Measurements from ENCODE around the gene GAB2.
"Not testable (repeated sequence)": the region's sequence is repeated elsewhere in the genome, so short reads cannot be mapped to it uniquely, and the experiment has no call there.

GAB2 gene

DNA sequence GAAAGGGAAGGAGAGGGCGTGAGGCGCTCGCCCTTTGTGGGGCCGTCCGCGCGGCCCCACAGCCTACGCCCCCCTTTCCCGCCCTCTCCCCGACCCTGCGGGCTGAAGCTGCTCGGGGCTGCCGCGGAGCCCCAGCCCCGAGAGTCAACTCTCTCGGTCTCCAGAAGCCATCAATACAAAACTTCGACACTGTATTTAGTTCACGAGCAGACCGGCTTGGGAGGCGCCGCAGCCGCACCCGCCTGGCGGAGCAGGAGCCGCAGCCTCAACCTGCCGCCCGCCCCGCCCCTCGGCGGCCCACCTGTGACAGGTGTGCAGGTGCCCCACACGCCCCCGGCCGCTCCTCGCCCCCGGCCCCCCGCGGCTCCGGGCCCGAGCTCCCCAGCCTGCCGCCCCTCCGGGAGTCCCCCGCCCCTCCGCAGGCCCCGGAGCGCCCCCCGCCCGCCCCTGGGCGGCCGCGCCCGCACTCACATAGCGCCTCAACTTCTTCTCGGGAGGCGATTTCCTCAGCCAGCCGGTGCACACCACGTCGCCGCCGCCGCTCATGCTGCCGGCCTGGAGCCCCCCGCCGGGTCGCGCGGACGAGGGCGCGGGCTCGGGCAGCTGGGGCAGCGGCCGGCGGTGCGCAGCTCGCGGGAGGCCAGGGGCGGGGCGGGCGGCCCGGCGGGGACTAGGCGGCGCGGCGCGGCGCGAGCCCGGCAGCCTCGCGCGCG lies at the start of gene GAB2:
TSS of gene GAB2 (minus strand) at position 646 of the 713 bp plus-strand sequence. CDS start at position 546, 100 bp downstream.
- DNase-seq (ENCODE audit: low spot score): no peak

GRCh38 chr11:78467370-78467769 lies 49.8 kb upstream of the GAB2 start:
- DNase-seq (ENCODE audit: low spot score): no peak

GRCh38 chr11:78465169-78465942 lies 47.7 kb upstream of the GAB2 start:
- no peak for DNase-seq (ENCODE audit: low spot score)

DNA sequence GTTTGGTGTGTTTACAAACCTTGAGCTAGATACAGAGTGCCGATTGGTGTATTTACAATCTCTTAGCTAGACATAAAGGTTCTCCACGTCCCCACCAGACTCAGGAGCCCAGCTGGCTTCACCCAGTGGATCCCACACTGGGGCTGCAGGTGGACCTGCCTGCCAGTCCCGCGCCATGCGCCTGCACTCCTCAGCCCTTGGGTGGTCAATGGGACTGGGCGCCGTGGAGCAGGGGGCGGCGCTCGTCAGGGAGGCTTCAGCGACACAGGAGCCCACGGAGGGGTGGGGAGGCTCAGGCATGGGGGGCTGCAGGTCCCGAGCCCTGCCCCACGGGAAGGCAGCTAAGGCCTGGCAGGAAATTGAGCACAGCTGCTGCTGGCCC lies 47.2 kb upstream of the GAB2 start:
- DNase-seq (ENCODE audit: low spot score): not testable (repeated sequence)

DNA sequence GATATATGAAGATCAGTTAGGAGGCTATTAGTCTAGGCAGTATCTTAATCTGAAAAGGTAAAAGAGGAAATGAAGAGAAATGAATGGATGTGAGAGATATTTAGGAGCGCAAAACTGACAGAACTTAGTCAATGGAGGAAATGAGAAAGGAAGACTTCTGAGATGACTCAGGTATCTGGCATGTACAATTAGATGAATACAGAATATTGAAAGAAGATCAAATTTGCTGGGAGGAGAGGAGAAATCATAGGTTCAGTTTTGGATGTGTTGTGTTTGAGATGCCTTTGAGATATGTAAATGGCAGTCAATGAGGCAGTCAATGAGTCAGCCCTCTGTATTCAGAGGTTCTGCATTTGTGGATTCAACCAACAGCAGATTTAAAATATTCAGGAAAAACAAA lies 42.9 kb upstream of the GAB2 start:
- DNase-seq (ENCODE audit: low spot score): peak; percentile 62

GRCh38 chr11:78459738-78460137 lies 42.1 kb upstream of the GAB2 start:
- no peak for DNase-seq (ENCODE audit: low spot score)

DNA sequence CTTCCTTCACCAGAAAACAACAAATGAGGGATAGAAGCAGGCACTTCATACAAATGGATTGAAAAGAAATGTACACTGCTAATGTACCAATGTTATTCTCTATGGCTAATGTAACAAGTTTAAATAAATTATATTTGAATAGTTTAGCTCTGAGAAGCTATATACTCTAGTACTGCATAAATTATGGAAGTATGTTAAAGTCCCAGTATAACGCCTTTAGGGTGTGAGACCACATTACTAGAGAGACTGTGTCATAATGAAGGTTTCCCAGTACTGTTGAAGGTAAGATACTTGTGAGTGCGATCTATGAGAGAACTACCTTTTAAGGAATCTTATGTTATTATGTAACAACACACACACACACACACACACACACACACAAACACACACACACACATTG lies 39.8 kb upstream of the GAB2 start:
- DNase-seq (ENCODE audit: low spot score): no peak

GRCh38 chr11:78453140-78453935 lies 35.7 kb upstream of the GAB2 start:
- DNase-seq (ENCODE audit: low spot score): peak; percentile 20

DNA sequence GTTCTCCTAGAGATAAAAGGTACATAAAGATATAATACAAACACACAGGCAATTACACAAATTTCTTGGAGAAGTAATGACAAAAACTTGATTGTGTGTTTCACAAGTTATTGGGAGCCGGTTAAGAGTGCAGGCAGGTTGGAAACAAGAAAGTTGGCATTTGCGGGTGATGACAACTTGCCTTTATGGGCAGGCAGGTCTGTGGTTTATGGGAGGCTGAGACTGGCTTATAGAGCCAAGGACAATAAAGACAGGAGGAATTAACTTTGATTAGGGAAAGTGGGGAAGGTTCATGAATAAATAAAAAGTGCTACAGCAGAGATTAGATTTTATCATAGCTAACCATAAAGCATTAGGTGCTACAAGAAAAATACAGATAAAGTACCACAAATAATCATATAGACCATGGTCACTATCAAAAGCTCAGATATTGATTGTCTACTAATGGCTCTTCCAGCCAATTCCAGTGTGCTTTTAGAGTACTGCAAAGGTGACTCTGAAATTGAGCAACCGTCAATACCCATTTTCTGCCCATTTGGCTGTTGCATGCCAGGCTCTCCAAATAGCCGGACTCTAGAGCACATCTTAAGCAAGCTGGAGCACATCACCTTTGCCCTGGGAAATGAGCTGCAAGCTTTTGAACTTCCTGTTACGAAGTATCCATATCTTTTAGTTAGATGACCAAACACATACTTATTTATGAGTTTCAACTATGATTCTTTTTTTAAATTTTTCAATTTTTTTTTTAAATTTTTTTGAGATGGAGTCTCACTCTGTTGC lies 33.9 kb upstream of the GAB2 start:
- DNase-seq (ENCODE audit: low spot score): no peak

DNA sequence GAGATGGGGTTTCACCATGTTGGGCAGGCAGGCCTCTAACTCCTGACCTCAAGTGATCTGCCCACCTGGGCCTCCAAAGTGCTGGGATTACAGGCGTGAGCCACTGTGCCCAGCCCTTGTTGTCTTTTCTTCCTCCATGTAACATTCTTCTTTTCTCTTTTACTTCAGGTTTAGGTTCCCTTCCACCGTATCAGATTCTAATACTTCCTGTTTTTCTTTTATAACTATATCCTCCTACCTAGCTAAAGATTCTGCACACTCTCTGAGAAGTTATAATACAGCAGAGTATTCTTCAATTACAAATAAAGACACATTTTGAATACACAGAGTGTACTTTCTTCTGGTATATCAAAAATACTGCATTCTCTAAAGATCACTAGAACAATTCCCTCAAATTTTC lies 33.2 kb upstream of the GAB2 start:
- no peak for DNase-seq (ENCODE audit: low spot score)

DNA sequence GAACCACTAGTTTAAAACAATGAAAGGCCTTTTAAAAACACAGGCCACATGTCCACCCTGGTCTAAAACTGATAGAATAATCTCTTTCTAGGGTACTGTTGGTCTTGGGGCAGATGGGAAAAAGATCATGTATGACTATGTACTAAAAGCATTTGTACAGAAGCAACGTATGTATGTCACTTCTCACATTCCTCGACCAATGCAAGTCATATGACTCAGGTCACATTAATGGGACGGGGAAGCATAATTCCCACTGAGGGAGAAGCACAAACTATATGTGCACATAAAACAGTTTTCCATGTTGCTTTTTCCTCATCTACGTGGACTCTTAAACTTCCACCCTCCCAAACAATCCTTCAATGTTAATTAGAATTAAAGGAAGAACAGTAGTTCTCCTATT lies 32.2 kb upstream of the GAB2 start:
- DNase-seq (ENCODE audit: low spot score): no peak

GRCh38 chr11:78446210-78446609 lies 28.6 kb upstream of the GAB2 start:
- no peak for DNase-seq (ENCODE audit: low spot score)

DNA sequence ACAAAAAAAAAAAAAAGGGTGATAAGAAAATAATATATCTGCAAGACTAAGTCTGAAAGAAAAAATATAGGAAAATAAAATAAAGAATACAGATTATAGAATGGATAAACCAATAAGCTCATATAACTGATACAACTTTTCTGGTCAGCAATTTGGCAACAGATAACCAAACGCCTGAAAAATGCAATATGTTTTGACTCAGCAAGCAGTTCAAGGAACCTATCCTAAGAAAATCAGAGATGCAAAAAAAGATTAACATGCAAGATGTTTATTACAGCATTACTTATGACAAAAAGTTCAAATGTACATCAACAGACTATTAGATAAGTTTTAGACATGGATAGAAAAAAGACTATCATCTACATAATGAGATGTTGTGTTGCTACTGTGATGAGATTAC lies 27.1 kb upstream of the GAB2 start:
- no peak for DNase-seq (ENCODE audit: low spot score)

DNA sequence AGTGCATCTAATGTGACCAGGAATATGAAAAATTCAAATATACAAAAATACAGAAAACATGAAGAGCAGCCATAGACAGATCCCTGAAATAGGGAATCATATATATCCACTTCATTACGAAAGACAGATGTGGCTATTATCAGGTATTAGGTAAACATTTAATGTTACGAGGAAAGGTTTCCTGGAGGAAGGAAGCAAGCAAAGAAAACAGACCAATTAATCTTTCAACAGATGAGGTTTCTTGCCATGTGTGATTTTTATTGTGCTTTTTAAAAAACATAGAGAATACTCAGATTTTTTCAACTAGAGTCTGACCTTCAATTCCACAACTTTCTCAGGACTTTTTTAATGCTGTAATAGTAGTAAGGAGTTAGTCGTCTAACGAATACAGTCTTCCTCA lies 24.3 kb upstream of the GAB2 start:
- DNase-seq (ENCODE audit: low spot score): no peak

DNA sequence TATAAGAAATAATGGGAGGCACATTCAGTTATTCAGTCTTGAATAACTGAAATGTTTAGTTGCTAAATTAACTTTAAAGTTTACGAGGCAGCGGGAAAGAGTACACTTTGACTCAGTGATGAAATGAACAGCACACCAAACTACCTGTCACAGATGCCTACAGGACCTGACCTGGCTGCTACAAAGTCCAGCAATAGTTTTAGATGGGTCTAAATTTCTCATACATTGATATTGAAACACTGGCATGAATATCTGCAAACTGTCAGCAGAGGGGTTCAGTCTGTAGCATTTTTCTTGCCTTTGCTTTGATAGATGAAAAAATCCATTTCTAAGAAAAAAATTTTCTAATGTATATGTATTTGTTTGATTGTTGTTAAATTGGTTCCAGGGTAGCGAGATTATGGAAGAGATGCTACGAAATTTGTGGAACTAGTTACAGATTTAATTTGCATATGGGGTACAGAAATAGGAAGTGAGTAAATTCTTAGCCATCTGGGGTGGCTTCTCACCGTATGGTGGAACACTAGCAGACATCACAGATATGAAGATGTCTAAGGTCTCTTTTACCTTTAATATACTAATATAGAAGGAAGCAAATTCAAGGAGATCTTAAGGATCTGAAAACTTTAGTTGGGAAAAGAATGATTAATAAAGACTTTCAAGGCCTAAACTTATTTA lies 20.8 kb upstream of the GAB2 start:
- no peak for DNase-seq (ENCODE audit: low spot score)

GRCh38 chr11:78432956-78433355 lies 15.3 kb upstream of the GAB2 start:
- no peak for DNase-seq (ENCODE audit: low spot score)

GRCh38 chr11:78432058-78432515 lies 14.5 kb upstream of the GAB2 start:
- no peak for DNase-seq (ENCODE audit: low spot score)

DNA sequence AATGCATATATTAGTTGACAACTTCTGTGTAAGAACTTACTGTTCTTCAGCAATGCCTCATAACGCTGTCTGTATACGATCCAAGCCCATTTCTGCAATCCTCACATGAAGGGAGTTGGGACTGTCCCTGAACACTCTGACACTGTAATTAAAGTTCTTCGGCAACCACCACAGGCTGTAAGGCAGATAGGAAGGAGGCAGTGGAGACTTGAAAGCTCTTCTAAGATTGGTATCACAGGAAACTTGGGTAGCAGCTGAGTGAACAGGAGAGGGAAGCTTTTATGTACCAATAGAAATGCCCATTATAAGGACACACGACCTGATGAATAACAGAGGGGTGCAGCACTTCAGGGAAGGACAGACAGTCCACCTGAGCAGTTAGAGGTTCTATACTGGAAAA lies 12.0 kb upstream of the GAB2 start:
- DNase-seq (ENCODE audit: low spot score): no peak

- DNase-seq (ENCODE audit: low spot score): no peak
These were observed 11.6 kb upstream of the GAB2 start for GRCh38 chr11:78429209-78429608.

- DNase-seq (ENCODE audit: low spot score): no peak
These were observed 11.2 kb upstream of the GAB2 start for GRCh38 chr11:78428773-78429172.

DNA sequence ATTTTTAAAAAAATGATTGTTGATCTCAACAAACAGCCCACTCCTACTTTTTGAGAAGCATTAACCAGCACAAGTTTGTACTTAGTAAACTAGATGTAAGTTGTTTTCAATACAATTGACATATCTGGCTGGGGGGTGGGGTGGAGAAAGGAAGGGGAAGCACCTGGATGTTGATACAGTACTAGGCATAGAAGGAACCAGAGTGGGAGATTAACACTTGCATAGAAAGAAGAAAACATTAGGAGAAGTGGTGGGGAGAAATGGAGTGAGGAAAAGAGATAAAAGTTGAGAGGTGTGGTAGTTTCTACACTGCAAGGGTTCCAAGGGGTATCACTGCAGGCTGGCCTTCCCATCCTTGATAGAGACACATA lies 10.6 kb upstream of the GAB2 start:
- DNase-seq (ENCODE audit: low spot score): no peak
